Pancreas (tissue), 10 donors: ENCODE results near the gene CRK. TPM values are rescaled to one million over a fixed set of nuclear protein-coding genes. Genes with fewer than 3 reads are reported as not detected.
"Not testable (repeated sequence)": the region's sequence is repeated elsewhere in the genome, so short reads cannot be mapped to it uniquely, and the experiment has no call there.

Experiments used
- ATAC-seq, 4 donors: fragments of 200-7000 bp; cut with Tn5 transposase; one replicate each; pipeline versions ENCODE4 v1.8.0 to v1.9.1; 2020; ENCODE audit warnings: mild to moderate bottlenecking in 4 of 4, moderate library complexity in 4 of 4
- DNase-seq, 6 donors: peaks; one replicate each; pipeline ENCODE4 v3.0.0-alpha.2; 2020
- FAIRE-seq: peaks from 2 replicates; lab custom pipeline; 2012; peaks lifted over from hg19 to GRCh38; lab: Jason Lieb, UNC
- H3K27ac ChIP-seq, 4 donors: fragments of 200-600 bp; sonication (generic); 1 replicate in 3 of 4; 2 replicates in 1 of 4; pipeline versions ENCODE4 v1.5.0 to v1.8.0; 2020
- H3K27me3 ChIP-seq, 4 donors: fragments of 200-600 bp; one replicate each; pipeline ENCODE4 v1.8.0; 2021
- H3K36me3 ChIP-seq, 3 donors: fragments of 200-600 bp; sonication (generic) in 1 of 3; one replicate each; pipeline versions ENCODE4 v1.5.0 to v1.8.0; 2020 to 2021
- H3K4me1 ChIP-seq, 3 donors: fragments of 200-600 bp; one replicate each; pipeline ENCODE4 v1.8.0; 2021
- H3K4me3 ChIP-seq, 4 donors: fragments of 200-600 bp; sonication (generic) in 2 of 4; one replicate each; pipeline versions ENCODE4 v1.5.0 to v1.8.0; 2020 to 2021
- H3K9me3 ChIP-seq, 4 donors: fragments of 200-600 bp; one replicate each; pipeline ENCODE4 v1.8.0; 2021
- CTCF ChIP-seq, 4 donors: fragments of 200-600 bp; sonication (generic) in 3 of 4; IDR thresholded peaks; one replicate each; pipeline versions ENCODE4 v1.5.0 to v1.8.0; 2021; ENCODE audit warnings: antibody characterized with exemption in 4 of 4
- WGBS, 2 donors: extraction: QIAGEN DNeasy Blood & Tissue Kit; methylation state at CpG; one replicate each; pipeline ENCODE4 v1.1.7; 2013; 5-methylcytosine and 5-hydroxymethylcytosine counted together
- intact Hi-C, 3 donors: fragments of 100-400 bp; cut with DNase I; formaldehyde crosslinking; loops; one replicate each; pipeline versions ENCODE4 v1.11.1 to v1.14.2; 2022
- polyA plus RNA-seq, 2 donors: library from polyadenylated mRNA; stranded (reverse); fragments of 200-250 nt; gene quantifications; one replicate each; pipeline ENCODE4 v1.2.3, GENCODE V29; 2013
- total RNA-seq, 6 donors: library from RNA; stranded (reverse); fragmentation: NEBNext Ultra II Directional in 4 of 6; extraction: Animal tissue kit (Norgen Biotek cat#: 25700) in 4 of 6; gene quantifications; one replicate each; pipeline versions ENCODE4 v1.2.1 to v1.2.4, GENCODE V29; 2021 to 2023
- donor health status: healthy with polysubstance abuse.
- donor health status: DM: no; HTN: no; CAD: no; lungs with moderate emphysema.
- donor health status: DM: no; HTN: no; CAD: no.
- donor health status: control.
- donor health status: control.
- donor health status: Bipolar disorder and iron deficiency.
- donor health status: DM: yes; HTN: yes; CAD: no.
- donor health status: DM: no; HTN: no; CAD: no.
- donor health status: DM: no; HTN: no; CAD: no.
- donor health status: DM: yes; HTN: yes; CAD: no.

The CRK gene
- total and polyA plus RNA-seq, 8 donors = 9.8 to 30.8 (median 18.5) TPM

- 96 to 97% methylated on average over 11 of the region's 11 CpGs for WGBS, 2 donors
- ATAC-seq (no peak), DNase-seq (no peak), FAIRE-seq (no peak)
- Histone ChIP-seq H3K9me3 (no peaks in the 10 kb centered on the region), H3K4me3 (no peak overlapping the region), H3K27ac (no peak overlapping the region), H3K4me1 (no peaks in the 10 kb centered on the region), H3K27me3 (no peaks in the 10 kb centered on the region), H3K36me3 (peaks cover 0 to 15% (median 0%) of the 10 kb centered on the region in 3 donors)
- no peak for TF ChIP-seq CTCF (IDR thresholded peaks at IDR 0.05)
- intact Hi-C loops = no loop called here
Observed at GRCh38 chr17:1420163-1420562, 35.9 kb downstream of the CRK start.

GRCh38 chr17:1418476-1418875, 37.6 kb downstream of the CRK start:
- H3K4me3 ChIP-seq, H3K4me1 ChIP-seq, H3K27ac ChIP-seq, ATAC-seq, intact Hi-C loops, FAIRE-seq, H3K27me3 ChIP-seq, H3K9me3 ChIP-seq: not testable (repeated sequence)
- 92 to 97% methylated on average over 10 of the region's 10 CpGs for WGBS, 2 donors
- peaks cover 0 to 15% (median 0%) of the 10 kb centered on the region in 3 donors for H3K36me3 ChIP-seq
- peak in 2 of 6 donors; percentile 4 to 15 for DNase-seq

- 96% methylated on average over 5 of the region's 5 CpGs for WGBS, 2 donors
- ATAC-seq (no peak), DNase-seq (peak in 1 of 6 donors; percentile 0), FAIRE-seq (no peak)
- Histone ChIP-seq H3K9me3 (no peaks in the 10 kb centered on the region), H3K27me3 (no peaks in the 10 kb centered on the region), H3K27ac (no peak overlapping the region), H3K4me1 (peaks cover 0 to 10% (median 0%) of the 10 kb centered on the region in 3 donors), H3K4me3 (no peak overlapping the region), H3K36me3 (no peaks in the 10 kb centered on the region)
- intact Hi-C loops = no loop called here
- TF ChIP-seq CTCF (IDR thresholded peaks at IDR 0.05) = no peak
Observed at GRCh38 chr17:1416414-1416813, 39.6 kb downstream of the CRK start.

GRCh38 chr17:1414634-1415033, 41.4 kb downstream of the CRK start:
- H3K4me3 ChIP-seq = no peak overlapping the region
- intact Hi-C loops = no loop called here
- FAIRE-seq (no peak), DNase-seq (no peak), ATAC-seq (no peak)
- no peaks in the 10 kb centered on the region for H3K9me3 ChIP-seq
- peaks cover 0 to 10% (median 0%) of the 10 kb centered on the region in 3 donors for H3K4me1 ChIP-seq
- H3K27me3 ChIP-seq = no peaks in the 10 kb centered on the region
- no peak for TF ChIP-seq CTCF (IDR thresholded peaks at IDR 0.05)
- 83 to 88% methylated on average over 10 of the region's 10 CpGs for WGBS, 2 donors
- H3K27ac ChIP-seq = no peak overlapping the region
- H3K36me3 ChIP-seq = no peaks in the 10 kb centered on the region

GRCh38 chr17:1414001-1414574, 41.9 kb downstream of the CRK start:
- 84 to 87% methylated on average over 9 of the region's 9 CpGs for WGBS, 2 donors
- H3K4me3 ChIP-seq = no peak overlapping the region
- peaks cover 0 to 10% (median 0%) of the 10 kb centered on the region in 3 donors for H3K4me1 ChIP-seq
- H3K27ac ChIP-seq = no peak overlapping the region
- no peaks in the 10 kb centered on the region for H3K36me3 ChIP-seq
- DNase-seq (no peak), FAIRE-seq (no peak), ATAC-seq (no peak)
- no peaks in the 10 kb centered on the region for H3K9me3 ChIP-seq
- no peaks in the 10 kb centered on the region for H3K27me3 ChIP-seq
- TF ChIP-seq CTCF (IDR thresholded peaks at IDR 0.05) = no peak
- intact Hi-C loops = no loop called here
